SK-MEL-5 (cell line): Measurements from ENCODE around the gene GPR18. TPM values are rescaled to one million over a fixed set of nuclear protein-coding genes. Genes with fewer than 3 reads are reported as not detected.

Experiments
- DNase-seq: peaks from one replicate; pipeline ENCODE4 v3.0.0-alpha.2; 2016; ENCODE audit warnings: low read depth, low spot score
- in situ Hi-C: cut with HindIII; loops from 2 replicates; pipeline ENCODE4 v1.10.0; 2016; ENCODE audit warnings: low sequenced_read_pairs, high pct_unique_total_duplicates, low pct_unique_long_range_greater_than_20kb
- polyA plus RNA-seq, 2 experiments: library from polyadenylated mRNA; depleted of rRNA; stranded (reverse); fragments of >200 nt; gene quantifications; 2 replicates each; pipeline ENCODE4 v1.2.3, GENCODE V29; 2015
- total RNA-seq: library from RNA; depleted of rRNA; stranded (reverse); fragments of >200 nt; shearing (Covaris generic); gene quantifications from 2 replicates; pipeline ENCODE4 v1.2.3, GENCODE V29; 2014; rRNA removed

Gene GPR18
- 0.32 and 0.37 TPM in 2 replicates for total RNA-seq
- 0.23 and 0.89 TPM in 2 replicates for polyA plus RNA-seq (2015; cell fraction: cytosol; rRNA removed)
- 0.12 and 0.70 TPM in 2 replicates for polyA plus RNA-seq (2015; cell fraction: nucleus; rRNA removed)

GRCh38 chr13:99258210-99258860, at the start of gene GPR18:
TSS of gene GPR18 (minus strand) at chr13:99258379. CDS start at chr13:99255872, 2,507 bp downstream.
- in situ Hi-C loops = no loop called here
- DNase-seq = peak; percentile 41

GRCh38 chr13:99307648-99308339, 49.6 kb upstream of the GPR18 start:
- DNase-seq = no peak
- in situ Hi-C loops = no loop called here

- in situ Hi-C loops = no loop called here
- no peak for DNase-seq
Measured at GRCh38 chr13:99307247-99307646, 49.1 kb upstream of the GPR18 start, which contains the start of gene GPR183. TSS of gene GPR183 (minus strand) at chr13:99307399. CDS start at chr13:99296145, 11,254 bp downstream.

GRCh38 chr13:99305566-99305965, 47.4 kb upstream of the GPR18 start:
- DNase-seq = no peak
- in situ Hi-C loops = no loop called here

GRCh38 chr13:99305158-99305557, 47.0 kb upstream of the GPR18 start:
- in situ Hi-C loops = no loop called here
- no peak for DNase-seq

- no peak for DNase-seq
- in situ Hi-C loops = no loop called here
Measured at GRCh38 chr13:99304541-99304940, 46.4 kb upstream of the GPR18 start.

- no peak for DNase-seq
- in situ Hi-C loops = no loop called here
Measured at GRCh38 chr13:99303863-99304521, 45.8 kb upstream of the GPR18 start.

GRCh38 chr13:99302637-99303505, 44.7 kb upstream of the GPR18 start:
- in situ Hi-C loops = no loop called here
- DNase-seq = no peak

- in situ Hi-C loops = no loop called here
Measured at GRCh38 chr13:99301913-99302636, 43.9 kb upstream of the GPR18 start.

GRCh38 chr13:99301056-99301838, 43.1 kb upstream of the GPR18 start:
- in situ Hi-C loops = no loop called here
- DNase-seq = no peak

More at GRCh38 chr13:99301913-99302636, 43.9 kb upstream of the GPR18 start:
- no peak for DNase-seq

GRCh38 chr13:99299920-99300341, 41.8 kb upstream of the GPR18 start:
- in situ Hi-C loops = no loop called here
- DNase-seq = no peak

- in situ Hi-C loops = no loop called here
- DNase-seq = no peak
Measured at GRCh38 chr13:99299256-99299919, 41.2 kb upstream of the GPR18 start.

- in situ Hi-C loops = no loop called here
- DNase-seq = no peak
Measured at GRCh38 chr13:99298056-99298455, 39.9 kb upstream of the GPR18 start.

- in situ Hi-C loops = no loop called here
- no peak for DNase-seq
Measured at GRCh38 chr13:99297331-99297730, 39.2 kb upstream of the GPR18 start.

- in situ Hi-C loops = no loop called here
- no peak for DNase-seq
Measured at GRCh38 chr13:99296398-99296797, 38.2 kb upstream of the GPR18 start.
